Cardiac fibroblast (primary cell): ENCODE results near the gene THBS2.
A peak's percentile ranks its signal among the peaks of the same experiment; 100 is the strongest.
"Not testable (repeated sequence)": the region's sequence is repeated elsewhere in the genome, so short reads cannot be mapped to it uniquely, and the experiment has no call there.

Source experiments
- DNase-seq, 2 donors: peaks; one replicate each; pipeline versions ENCODE4 v3.0.0 to v3.0.0-alpha.2; 2010; ENCODE audit warnings: low read depth in 2 of 2
- H3K4me3 ChIP-seq, 2 donors: replicated peaks in 1 of 2; 1 replicate in 1 of 2; 2 replicates in 1 of 2; pipeline ENCODE4 v1.5.1; 2011; ENCODE audit warnings: low read depth in 2 of 2, low read length in 2 of 2, mild to moderate bottlenecking in 2 of 2, moderate library complexity in 1 of 2
- TF ChIP-seq, protein P1 (sequence below): IDR thresholded peaks from one replicate; pipeline ENCODE4 v1.5.1; 2011; ENCODE audit warnings: low read depth, mild to moderate bottlenecking, low read length, inconsistent platforms

Gene THBS2

DNA sequence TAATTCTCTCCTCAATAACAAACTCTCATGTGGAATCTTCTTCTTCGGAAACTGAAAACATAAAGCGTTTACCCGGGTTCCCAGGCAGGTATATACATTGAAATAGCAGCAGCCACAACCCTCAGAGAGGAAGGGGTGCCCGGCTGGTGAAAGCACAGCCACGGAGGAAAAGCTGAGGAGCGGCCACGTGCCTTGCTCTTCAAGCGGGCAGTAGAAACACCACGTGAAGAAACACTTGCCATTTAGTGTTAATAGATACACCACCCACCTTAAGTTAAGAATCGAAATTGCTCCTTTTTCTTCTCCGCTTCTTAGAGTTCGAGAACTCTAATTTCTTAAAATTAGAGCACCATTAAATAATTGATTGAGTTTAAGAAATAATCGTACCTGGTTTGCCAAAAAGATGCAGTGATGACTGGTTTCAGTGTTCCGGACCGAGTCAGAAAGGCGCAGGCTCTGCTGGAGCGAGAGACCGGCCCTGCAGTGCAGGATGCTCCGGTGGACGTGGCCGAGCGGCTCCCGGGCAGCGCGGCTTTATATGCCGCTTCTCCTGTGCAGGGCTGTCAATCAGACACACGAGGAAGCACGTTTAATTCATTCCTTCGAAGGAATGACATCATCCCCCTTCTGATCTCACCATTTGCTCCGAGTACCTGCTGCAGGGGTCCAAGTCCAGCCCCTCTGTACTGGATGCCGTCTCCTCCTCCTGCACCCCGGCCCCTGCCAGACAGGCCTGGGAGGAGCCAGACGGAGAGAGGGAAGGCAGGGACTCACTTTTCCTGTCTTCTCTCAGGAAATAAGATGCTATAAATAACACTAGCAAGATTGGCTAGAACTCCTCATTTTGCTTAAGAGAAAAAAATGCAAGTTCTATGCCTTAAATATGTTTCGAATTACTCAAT is at the start of gene THBS2:
TSS of gene THBS2 (minus strand) at position 510 of the 902 bp plus-strand sequence. CDS start 3,062 bp downstream, outside the sequence.
- DNase-seq, result peak; percentile 93 to 98
- peak within 1 kb of the TSS; percentile 60 to 66 for H3K4me3 ChIP-seq
- TF ChIP-seq, protein P1, sequence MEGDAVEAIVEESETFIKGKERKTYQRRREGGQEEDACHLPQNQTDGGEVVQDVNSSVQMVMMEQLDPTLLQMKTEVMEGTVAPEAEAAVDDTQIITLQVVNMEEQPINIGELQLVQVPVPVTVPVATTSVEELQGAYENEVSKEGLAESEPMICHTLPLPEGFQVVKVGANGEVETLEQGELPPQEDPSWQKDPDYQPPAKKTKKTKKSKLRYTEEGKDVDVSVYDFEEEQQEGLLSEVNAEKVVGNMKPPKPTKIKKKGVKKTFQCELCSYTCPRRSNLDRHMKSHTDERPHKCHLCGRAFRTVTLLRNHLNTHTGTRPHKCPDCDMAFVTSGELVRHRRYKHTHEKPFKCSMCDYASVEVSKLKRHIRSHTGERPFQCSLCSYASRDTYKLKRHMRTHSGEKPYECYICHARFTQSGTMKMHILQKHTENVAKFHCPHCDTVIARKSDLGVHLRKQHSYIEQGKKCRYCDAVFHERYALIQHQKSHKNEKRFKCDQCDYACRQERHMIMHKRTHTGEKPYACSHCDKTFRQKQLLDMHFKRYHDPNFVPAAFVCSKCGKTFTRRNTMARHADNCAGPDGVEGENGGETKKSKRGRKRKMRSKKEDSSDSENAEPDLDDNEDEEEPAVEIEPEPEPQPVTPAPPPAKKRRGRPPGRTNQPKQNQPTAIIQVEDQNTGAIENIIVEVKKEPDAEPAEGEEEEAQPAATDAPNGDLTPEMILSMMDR, result no peak

DNA sequence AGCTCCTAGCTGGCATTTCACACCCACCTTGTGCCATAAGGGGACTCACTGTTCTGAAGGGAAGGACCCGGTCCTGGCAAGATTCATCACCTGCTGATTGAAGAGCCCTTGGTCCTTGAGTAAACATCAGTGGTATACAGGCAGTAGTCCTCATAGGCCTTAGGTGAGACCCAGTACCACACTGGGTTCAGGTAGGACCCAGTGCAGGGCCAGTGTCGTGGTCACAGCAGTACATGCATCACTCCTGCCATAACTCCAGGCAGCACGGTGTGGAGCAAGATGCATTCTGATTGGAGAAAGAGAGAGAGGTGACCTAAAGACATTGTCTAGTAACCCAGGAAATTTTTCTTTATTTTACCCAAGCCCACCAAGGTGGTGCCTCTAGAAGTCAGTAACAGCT is 49.1 kb upstream of the THBS2 start:
- TF ChIP-seq, protein P1, result no peak
- no peak for DNase-seq
- H3K4me3 ChIP-seq, result no peak overlapping the region

DNA sequence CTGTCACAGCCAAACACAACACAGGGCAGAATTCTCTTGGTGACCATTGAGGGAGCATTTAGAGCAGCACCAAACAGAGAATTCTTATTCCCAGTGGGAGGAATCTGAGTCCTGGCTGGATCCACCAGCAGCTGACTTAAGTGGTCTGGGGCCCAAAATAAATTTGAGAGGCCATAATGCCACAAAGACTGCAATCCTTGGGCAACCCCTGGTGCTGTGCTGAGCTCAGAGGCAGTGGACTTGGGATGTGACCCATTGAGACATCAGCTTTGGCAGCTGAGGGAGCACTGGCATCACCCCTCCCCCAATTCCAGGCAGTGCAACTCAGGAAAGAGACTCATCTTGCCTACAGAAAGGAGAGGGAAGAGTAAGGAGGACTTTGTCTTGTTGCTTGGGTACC is 48.6 kb upstream of the THBS2 start:
- H3K4me3 ChIP-seq, result no peak overlapping the region
- TF ChIP-seq, protein P1, result no peak
- DNase-seq, result no peak

DNA sequence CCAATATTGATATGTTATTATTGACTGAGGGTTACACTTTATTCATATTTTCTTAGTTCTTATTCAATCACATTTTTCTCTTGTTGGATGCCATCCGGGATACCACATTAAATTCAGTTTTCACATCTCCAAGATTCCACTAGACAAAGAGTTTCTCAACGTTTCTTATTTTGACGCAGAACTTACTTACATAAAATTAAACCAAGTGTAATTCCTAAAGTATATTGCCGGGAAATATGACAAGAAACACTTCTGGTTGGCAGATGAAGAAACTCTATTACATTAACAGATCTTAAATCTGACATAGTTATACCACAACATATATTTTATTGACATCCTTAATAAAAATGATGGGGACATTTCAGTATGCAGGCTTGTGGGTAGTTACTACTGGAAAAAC is 47.3 kb upstream of the THBS2 start:
- TF ChIP-seq, protein P1, result no peak
- H3K4me3 ChIP-seq, result no peak overlapping the region
- DNase-seq, result no peak

DNA sequence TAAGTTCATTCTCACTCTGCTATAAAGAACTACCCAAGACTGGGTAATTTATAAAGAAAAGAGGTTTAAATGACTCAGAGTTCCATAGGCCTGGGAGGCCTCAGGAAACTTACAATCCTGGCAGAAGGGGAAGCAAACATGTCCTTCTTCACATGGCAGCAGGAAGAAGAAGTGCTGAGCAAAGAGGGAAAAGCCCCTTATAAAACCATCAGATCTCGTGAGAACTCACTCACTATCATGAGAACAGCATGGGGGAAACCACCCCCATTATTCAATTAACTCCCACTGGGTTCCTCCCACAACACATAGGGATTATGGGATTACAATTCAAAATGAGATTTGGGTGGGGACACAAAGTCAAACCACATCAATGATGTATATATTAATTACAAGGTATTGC is 45.0 kb upstream of the THBS2 start:
- not testable (repeated sequence) for DNase-seq, H3K4me3 ChIP-seq

DNA sequence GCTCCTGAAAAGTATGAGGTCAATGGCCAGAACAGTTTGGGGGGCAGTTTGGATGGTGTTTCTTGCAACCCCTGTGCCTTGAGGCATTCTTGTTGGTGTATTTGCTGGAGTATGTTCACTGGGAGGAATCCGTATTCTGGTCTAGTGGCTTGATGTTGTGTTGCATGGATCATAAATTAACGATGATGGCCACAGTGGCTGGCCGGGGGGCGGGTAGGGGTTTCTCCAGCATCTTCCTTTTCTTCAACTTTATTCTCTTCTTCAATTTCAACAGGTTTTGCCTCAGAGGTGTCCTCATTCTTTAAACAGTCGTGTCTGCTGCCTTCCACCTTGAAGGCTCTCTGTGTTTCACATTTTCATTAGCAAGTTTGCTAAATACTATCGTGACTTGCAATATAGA is 43.0 kb upstream of the THBS2 start:
- DNase-seq, result no peak
- no peak overlapping the region for H3K4me3 ChIP-seq
- TF ChIP-seq, protein P1, result no peak

DNA sequence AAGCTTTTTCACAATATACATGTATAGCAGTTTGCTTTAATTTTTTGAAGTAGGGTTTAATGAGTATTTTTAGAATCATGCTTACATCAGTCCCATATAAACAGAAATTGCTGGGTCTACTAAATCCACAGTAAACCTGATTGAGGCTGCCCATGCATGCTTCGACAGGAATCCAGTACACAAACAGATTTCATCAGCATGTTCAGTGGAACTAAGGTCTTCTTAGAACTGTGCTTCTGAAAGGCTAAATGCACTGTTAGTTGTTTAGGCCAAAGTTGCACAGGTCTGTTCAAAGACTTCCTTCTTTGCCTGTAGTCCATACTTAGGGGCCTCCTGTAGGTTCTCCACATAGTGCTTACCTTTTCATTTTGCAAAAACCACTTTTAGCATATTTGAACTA is 42.5 kb upstream of the THBS2 start:
- DNase-seq, result no peak
- H3K4me3 ChIP-seq, result no peak overlapping the region
- TF ChIP-seq, protein P1, result no peak
